IPS-11a (cell line): ENCODE results near the gene DHX38.

Experiments used
- H3K4me3 ChIP-seq: one replicate; pipeline ENCODE4 v1.5.1; 2013; ENCODE audit warnings: low read depth, low read length, control low read depth

DHX38 gene

DNA sequence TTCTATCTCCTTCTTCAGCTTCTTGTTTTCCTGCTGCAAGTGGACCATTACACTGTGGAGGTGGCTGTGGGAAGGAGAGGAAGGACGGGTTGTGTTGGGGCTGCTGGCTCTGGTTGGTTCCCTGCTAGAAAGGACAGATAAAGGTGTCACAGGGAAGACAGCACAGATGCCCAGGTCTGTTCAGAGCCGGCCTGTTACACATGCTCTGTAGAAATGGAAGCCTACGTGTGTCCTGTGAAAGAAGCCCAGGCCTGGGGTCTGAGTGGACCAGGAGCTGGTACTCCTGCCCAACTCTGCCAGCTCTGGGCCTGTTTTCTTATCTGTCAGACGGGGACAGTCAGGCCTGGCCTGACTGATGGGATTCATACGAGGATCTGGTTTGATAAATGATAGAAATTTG, 26.4 kb downstream of the DHX38 start:
- no peak overlapping the region for H3K4me3 ChIP-seq

DNA sequence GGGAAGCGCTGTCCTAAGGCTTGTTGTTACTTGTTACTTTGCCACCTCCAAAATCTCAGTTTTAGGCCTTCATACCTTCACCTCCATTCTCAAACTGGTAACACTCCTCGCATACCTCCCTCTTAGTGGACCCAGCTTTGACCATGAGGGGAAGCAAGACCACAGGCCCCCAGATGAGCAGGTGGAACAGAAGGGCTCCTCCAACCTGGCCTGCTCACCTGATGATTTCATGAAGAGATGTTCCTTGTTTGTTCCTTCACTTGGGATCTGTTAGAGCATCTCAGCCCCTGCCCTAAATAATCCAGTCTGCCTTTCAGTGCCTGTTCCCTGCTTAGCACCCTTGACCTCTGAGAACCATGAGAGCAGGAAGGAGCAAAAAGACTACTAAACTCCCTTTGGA, 28.7 kb downstream of the DHX38 start:
- H3K4me3 ChIP-seq: no peak overlapping the region

DNA sequence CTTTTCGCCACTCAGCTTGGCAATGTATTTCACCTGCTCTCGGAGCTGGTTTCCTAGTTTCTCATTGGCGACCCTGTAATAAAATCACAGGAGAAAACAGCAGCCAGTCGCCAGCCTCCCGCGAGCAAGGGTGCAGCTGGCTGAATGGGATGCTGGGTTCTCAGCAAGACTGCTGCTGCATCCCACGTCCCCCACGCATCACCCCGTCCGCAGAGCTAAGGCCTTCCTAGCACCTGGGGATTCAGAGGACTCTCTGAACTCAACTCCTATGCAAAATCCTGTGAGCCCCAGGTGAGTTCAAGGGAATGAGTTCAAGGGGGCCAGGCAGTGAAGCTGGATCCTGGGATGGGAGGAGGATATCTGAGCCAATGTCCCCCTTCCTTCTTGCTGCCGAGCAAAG, 29.3 kb downstream of the DHX38 start:
- H3K4me3 ChIP-seq: no peak overlapping the region

DNA sequence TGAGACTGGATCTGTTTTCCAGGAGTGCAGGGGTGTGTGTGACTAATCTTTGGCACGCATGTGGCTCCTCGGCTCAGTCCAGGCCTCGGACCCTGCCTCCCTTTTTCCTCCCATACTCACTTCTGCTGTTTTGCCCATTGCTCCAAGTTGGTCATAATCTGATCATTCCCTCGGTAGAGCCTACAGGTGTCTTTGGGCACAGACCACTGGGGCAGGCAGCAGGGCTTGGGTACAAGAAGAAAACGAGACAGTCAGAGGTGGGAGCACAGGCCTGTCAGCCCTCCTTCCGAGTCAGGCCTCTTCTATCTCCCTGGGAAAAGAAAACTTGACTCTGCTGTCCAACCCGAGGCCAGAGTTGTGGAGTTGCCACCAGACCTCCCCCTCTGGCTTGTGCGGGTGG, 29.8 kb downstream of the DHX38 start:
- no peak overlapping the region for H3K4me3 ChIP-seq

DNA sequence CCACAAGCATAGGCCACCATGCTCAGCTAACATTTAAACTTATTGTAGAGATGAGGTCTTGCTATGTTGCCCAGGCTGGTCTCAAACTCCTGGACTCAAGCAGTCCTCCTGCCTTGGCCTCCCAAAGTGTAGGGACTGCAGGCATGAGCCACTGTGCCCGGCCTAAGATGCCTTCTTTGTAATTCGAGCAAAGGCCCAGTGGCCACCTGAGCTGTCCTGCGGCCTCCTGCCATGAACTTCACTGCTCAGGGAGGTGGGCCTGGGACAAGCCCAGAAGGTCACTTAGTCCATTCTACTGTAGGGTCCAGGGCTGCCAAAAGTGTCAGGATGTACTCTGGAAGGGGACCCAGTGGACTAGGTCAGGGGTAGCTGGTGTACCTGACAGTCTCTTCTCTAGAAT, 30.5 kb downstream of the DHX38 start:
- H3K4me3 ChIP-seq: no peak overlapping the region

DNA sequence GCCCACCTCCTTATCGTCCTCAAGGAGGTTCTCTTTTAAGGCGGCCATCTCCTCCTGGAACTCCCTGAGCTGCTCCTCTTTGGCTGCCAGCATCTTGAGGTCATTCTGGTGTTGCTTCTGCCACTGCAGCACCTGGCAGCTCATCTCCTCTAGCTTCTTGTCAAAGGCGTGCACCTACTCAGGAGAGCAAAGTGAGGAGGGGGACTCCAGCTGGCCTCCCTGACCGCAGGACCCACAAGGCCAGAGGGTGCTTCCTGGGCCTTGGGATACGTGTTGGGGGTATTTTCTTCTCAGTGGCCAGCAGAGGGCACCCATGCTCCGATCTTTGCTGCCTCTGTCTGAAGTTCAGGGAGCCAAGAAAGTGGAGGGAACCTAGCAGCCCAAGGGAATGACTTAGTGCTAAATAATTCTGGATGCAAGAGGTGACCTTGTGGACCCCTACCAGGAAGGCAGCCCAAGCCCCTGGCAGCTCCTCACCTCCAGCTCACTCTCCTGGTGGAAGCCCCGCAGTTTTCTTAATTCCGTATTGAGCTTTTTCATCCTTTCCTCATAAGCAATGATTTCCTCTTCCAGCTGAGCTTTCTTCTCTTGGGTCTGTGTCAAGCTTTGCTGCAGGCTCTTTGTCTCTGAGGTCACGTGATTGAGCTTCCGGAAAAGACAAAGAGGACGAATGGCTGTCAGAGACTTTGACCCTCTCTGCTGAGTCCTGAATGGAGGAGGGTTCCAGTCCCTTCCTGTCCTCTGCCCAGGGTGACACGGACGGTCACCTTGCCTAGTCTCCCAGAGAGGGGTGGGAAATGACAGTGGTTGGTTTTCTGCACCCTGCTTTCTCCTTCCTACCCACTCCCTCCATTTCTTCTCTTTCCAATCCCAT, 31.4 kb downstream of the DHX38 start:
- no peak overlapping the region for H3K4me3 ChIP-seq

DNA sequence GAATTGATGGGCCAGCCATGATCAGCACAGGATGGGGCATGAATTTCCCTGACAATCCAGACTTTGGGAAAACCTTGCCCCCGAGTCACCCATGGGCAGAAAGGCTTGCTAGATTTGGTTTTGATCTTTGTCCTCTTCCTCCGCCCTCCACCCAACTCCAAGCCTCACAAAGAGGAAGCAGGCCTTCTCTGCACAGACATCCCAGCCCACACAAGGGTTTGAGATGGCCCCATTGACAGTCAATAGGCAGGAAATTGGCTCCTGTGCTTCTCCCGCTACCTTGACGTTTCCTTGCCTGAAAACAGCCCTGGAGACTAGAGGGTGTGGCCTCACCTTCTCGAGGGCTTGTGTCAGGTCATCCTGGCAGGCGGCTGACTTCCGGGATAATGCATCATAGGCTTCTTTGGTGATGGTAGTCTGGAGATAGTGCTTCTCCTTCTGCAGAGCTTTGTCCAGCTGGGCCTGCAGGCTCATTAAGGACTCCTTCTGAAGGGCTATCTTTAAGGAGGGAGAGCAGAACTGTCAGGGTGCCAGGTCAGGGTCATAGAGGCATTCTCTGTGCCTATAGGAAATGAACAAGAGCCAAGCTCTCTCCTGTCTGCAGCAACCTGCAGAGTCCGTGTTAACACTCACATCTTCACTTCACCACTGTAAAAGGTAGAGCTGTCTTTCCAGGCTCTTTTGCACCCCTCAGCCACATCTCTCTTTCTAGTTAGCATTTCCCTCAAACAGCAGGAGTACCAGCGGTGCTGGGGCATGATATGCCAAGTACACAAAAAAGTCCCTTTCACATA, 32.2 kb downstream of the DHX38 start:
- H3K4me3 ChIP-seq: no peak overlapping the region

DNA sequence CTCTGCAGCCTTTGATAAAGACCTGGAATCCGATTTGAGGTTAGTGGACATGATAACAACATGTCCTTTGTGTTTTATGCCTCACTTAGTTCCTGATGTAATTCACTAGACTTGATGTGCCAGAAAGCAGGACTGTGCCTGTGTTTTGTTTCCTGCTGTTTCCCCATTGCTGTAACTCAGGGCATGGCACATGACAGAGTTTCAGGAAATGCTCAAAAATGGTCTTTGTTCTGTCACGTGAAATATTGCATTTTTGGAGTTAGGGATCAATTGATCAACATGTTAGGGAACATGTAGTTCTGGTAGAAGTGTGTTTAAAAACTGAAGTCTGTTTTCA, 32.8 kb downstream of the DHX38 start:
- H3K4me3 ChIP-seq: no peak overlapping the region

DNA sequence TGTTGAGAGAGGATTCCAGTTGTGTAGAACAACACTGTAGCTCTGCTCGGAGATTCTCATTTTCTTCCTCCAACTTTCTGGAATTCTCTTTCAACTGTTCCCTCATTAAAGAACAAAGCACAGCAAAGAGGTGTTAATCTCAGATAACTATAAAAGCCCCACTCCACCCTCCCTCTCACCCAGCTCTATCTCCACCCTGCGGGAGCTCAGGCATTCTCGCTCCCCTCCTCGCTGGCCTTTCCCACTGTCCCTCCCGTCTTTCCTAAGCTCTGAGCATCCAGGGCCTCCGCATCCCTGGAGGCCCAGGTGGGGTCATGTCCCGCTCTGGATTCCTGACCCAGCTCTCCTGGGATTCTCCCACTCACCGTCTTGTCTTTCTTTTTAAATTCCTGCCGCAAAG, 35.1 kb downstream of the DHX38 start:
- H3K4me3 ChIP-seq: no peak overlapping the region

DNA sequence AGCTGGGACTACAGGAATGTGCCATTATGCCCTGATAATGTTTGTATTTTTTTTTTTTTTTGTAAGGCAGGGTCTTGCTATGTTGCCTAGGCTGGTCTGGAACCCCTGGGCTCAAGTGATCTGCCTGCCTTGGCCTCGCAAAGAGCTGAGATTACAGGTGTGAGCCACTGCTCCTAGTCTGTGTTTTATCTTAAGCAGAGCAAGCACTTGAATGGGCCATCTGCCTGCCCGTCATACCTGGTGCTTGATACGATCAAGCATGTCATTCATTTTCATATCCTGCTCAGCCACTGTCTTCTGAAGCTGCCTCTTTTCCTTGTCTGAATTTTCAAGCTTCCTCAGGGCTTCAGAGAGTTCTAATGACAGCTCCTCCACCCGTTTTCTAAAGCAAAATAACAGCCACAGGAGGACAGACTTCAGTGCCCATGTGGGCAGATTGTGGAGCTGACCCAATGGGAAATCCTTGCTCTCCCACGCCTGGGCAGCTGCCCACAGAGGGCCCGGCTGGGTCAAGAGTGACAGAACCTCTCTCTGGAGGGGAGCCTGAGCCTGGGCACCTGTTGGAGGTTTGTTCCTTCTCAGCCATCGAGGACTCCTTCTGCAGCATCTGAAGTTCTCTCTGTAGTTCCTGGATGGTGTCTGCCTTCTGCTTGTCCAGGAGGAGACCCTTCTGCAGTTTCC, 36.5 kb downstream of the DHX38 start:
- H3K4me3 ChIP-seq: no peak overlapping the region

DNA sequence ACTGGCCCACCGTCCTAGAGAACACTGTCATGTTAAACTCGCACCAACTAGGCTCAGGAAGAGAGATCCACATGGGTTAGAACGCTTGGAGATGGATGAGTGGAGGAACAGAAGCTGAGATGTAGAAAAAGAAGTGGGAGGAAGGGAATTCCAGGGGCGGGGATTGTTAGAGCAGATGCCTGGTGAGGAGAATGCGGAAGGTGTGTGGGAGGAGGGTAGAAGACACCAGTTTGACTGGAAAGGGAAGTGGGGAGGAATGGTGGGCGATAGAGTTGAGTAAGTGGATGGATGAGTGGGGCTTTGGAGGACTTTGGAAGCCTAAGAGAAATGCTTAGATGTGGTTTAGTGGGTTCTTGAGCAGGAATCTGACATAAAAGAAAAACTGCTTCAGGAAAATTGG, 37.4 kb downstream of the DHX38 start:
- H3K4me3 ChIP-seq: no peak overlapping the region

DNA sequence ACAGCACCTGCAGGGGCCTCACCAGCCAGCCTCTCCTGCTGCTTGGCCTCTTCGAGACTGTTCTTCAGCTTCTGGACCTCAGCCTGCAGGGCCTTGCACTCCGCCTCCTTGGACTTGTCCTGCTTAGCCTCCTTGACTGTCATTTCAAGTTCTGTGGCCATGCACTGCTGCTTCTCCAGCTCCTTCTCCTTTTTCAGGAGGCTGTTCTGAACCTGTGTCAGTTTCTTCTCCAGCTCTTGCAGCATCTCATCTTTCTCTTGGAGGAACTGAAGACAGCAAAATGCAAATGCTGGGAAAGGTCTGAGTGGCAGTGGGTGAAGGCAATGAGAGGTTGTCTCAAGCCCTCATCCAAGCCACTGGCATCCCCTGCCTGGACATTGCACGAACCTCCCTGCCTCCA, 39.1 kb downstream of the DHX38 start:
- no peak overlapping the region for H3K4me3 ChIP-seq

DNA sequence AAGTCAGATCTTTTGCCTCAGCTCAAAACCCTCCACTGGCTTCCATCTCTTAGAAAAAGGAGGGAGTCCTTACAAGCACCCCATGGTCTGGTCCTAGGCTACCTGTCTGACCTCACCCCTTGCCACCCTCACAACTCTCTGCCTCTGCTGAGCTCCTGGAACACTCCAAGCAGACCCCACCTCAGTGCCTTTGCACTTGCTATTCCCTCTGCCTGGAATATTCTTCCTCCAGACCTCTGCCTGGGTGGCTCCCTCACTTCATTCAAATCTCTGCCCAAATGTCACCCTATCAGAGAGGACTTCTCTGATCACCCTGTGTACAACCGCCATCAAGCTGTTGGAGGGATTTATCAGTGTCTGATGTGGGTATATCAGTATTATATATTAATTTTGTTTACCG, 40.9 kb downstream of the DHX38 start:
- H3K4me3 ChIP-seq: no peak overlapping the region

DNA sequence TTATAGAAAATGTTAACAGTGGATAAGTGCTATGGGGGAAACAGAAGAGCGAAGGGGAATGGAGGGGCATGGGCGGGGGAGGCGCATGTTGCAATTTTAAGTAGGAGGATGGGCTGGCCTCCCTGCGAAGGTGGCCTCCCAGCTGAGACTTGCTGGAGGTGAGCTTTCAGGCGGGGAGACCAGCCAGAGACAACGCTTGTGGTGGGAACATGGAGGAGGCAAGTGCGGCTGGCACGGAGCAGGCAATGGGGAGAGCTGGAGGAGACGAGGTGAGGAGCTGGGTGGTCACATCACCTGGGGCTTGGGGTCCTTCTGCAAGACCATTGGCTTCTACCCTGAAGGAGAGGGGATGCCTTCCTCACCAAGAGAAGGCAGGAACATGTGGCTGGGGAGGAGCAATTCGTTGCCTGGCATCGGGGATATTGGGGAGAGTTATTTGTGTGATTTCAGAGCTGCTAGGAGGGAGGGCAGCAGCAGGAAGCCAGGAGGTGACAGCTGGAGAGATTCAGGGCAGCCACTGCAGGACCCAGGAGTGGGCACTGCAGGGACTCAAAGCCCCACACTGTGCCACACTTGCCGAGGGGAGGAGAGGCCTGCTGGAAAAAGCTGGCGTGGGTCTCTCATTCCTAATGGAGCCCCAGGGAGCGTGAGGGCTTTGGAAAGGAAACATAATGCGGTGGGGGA, 43.9 kb downstream of the DHX38 start:
- H3K4me3 ChIP-seq: no peak overlapping the region

DNA sequence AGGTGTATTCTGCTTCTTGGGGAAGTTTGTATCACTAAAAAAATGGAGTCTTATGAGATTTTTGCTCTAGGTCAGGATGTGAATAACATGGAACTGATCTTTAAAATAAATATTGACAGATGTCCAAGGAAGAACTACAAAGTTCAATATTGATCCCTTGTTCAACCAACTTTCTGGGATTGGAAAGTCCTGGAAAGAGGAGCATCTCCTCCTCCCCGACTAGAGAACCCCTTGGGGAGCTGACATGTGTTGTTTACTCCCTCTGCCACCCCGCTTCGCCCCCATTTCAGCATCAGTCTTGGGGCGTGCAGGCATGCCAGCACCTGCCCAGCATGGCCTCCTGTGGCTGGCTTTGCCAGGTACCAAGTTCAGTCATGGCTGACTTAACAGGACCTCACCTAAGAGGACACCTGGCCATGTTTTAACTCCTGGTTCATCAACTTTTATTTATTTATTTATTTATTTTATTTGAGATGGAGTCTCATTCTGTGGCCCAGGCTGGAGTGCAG, 44.5 kb downstream of the DHX38 start:
- no peak overlapping the region for H3K4me3 ChIP-seq

DNA sequence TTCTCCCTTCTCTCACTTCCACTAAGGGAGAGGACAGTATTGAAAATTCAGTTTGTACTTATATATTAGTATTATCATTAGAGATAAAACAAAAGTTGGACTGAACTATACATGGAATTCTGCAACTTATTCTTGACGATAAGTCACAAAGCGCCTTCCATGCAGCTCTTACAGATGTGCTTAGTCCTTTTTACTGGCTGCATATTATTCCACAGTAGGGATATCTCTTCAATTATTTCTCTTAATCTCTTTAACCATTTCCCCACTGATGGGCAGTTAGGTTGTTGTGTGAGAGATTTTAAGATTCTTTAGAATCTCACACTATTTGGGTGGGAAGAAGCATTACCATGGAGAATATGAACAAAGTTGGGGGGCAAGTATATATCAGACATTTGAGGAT, 46.3 kb downstream of the DHX38 start:
- no peak overlapping the region for H3K4me3 ChIP-seq

DNA sequence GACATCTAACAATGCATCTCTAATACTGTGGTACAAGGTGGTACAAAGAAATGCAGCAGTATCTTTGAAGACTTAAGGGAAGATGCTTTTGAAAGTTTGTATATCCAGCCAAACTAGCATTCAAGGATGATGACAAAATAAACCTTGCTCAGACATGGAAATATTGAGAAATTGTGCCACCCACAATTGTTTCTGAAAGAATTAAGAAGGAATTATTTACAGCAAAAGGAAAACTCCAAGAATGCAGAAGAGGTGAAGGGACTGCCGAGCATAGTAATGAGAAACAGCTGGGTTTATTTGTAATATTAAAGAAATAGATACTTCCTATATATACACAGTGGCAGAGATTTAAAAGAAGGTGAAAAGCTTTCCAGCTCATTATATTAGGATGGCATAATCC, 48.8 kb downstream of the DHX38 start:
- no peak overlapping the region for H3K4me3 ChIP-seq

DNA sequence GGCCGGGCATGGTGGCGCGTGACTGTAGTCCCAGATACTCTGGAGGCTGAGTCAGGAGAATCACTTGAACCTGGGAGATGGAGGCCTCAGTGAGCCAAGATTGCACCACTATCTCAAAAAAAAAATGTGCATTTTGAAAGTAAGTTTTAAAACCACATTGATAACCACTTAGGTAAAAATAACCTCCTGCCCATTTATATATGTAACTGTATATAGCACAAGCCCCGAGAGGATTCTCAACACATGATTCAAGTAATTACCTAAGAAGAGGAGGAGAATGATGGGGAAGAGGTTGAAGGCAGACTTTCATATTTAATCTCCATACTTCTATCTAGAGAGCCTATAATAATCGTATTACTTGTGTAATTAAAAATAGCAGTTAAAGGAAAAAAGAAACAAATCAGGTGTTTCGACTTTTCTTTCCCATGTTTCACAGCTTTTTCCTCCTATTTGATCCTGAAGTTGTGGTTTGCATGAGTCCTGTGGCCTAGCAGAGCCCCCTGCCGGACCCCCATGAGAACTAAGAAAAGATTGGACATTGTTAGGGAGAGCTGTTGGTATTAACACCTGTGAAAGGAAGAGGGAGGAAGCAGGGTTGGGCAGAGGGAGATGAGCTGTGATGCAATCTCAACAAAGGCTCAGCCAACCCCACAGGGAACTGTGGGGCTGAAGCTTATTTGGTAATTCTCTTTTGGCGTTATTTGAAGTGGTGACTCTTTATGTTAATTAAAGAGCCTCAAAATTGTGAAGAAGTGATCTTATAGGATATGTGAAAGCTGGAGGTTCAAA, 56.2 kb downstream of the DHX38 start:
- no peak overlapping the region for H3K4me3 ChIP-seq

DNA sequence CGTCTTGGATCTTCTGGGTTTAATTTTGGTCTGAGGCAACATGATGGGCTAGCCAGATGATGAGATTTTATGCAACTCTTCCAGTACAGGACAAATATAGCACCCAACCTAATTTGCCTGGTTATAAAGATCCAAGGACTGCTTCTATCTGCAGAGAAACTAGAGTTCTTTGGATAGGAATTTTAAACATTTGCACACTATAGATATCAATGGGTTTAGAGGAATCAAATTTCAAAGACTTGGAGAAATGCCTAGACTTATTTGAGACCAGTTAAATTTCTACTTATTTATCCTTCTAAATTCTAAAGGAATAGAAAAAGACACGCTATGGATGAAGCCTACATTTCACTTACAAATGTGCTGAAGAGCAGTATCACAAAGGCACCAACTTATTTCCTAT, 65.7 kb downstream of the DHX38 start:
- no peak overlapping the region for H3K4me3 ChIP-seq

DNA sequence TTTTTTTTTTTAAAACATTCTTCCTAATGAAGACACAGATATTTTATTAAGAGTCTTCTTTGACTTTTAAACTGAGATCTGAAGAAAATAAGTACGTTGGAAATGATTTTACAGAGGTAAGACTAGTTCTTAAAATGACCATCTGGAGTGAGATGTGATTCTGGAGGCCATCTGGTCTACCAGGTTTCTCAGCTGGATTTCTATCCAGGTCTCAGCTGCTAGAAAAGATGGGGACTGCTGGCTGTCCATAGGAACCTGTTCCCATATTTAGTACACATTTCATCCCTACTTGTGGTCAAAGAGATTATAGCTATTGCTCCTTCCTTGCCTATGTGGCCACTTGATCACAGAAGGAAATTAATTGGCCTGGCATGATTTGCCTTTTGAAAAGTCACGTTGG, 66.2 kb downstream of the DHX38 start:
- no peak overlapping the region for H3K4me3 ChIP-seq
